Spleen (tissue), 7 donors: ENCODE data around the gene PRR15L.

Source experiments
- POLR2A ChIP-seq, 3 donors: fragments of 450-650 bp; IDR thresholded peaks; one replicate each; pipeline ENCODE4 v1.5.1; 2017; ENCODE audit warnings: antibody characterized with exemption in 3 of 3, mild to moderate bottlenecking in 1 of 3
- TF ChIP-seq, protein P1 (sequence below), 11 experiments: fragments of 200-600 bp in 7 of 11; fragments of 450-650 bp in 4 of 11; sonication (generic) in 4 of 11; IDR thresholded peaks in 8 of 11; conservative IDR thresholded peaks in 3 of 11; 1 replicate in 7 of 11; 2 replicates in 4 of 11; pipeline versions ENCODE4 v1.4.0 to v1.8.0; 2016 to 2021; ENCODE audit warnings: antibody characterized with exemption in 11 of 11, inconsistent platforms in 4 of 11, mild to moderate bottlenecking in 1 of 11
- donor health status: DM: no; HTN: no; CAD: no; lungs with moderate emphysema.
- donor health status: DM: no; HTN: no; CAD: no.
- donor health status: DM: no; HTN: no; CAD: no.

DNA sequence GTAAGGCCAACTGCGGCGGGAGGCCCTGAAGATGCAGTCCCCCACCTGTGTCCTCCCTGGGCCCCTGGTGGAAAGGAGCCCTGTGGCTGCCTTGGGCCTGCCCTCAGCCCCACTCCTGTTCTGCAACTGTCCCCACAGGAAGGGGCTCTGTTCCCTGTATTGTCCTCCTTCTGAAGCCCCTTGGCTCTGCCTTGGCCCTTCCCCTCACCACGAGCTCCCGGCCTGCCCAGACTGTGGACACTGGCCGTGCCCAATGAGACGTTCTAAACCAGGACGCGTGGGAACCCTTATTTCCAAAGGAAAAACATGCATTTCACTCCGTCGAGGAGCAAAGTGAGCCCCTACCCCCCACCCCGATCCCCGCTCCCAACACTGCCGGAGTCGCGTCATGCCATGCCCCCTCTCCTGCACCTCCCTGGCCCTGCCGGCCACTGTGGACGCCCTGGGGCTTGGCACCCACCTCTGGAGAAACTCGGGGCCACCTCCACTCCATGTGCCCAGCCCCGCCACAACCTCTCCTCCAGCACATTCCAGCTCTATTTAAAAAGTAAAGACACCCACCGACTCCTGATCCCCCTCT is 29.8 kb downstream of the PRR15L start:
- TF ChIP-seq POLR2A (IDR thresholded peaks at IDR 0.05), result no peak
- TF ChIP-seq, protein P1, sequence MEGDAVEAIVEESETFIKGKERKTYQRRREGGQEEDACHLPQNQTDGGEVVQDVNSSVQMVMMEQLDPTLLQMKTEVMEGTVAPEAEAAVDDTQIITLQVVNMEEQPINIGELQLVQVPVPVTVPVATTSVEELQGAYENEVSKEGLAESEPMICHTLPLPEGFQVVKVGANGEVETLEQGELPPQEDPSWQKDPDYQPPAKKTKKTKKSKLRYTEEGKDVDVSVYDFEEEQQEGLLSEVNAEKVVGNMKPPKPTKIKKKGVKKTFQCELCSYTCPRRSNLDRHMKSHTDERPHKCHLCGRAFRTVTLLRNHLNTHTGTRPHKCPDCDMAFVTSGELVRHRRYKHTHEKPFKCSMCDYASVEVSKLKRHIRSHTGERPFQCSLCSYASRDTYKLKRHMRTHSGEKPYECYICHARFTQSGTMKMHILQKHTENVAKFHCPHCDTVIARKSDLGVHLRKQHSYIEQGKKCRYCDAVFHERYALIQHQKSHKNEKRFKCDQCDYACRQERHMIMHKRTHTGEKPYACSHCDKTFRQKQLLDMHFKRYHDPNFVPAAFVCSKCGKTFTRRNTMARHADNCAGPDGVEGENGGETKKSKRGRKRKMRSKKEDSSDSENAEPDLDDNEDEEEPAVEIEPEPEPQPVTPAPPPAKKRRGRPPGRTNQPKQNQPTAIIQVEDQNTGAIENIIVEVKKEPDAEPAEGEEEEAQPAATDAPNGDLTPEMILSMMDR (IDR thresholded peaks at IDR 0.05 in 8 of 11, conservative IDR thresholded peaks at IDR 0.05 in 3 of 11), result no peak
